ENCODE measurements around the gene GRAP2. TPM values are rescaled to one million over a fixed set of nuclear protein-coding genes. Genes with fewer than 3 reads are reported as not detected.

Gene GRAP2
- total and polyA plus RNA-seq, 10 of the 15 experiments (the other 5 are each of a cell fraction or from before 2014, with no cell fraction given), result 3.3 to 79.1 (median 59.6) TPM

DNA sequence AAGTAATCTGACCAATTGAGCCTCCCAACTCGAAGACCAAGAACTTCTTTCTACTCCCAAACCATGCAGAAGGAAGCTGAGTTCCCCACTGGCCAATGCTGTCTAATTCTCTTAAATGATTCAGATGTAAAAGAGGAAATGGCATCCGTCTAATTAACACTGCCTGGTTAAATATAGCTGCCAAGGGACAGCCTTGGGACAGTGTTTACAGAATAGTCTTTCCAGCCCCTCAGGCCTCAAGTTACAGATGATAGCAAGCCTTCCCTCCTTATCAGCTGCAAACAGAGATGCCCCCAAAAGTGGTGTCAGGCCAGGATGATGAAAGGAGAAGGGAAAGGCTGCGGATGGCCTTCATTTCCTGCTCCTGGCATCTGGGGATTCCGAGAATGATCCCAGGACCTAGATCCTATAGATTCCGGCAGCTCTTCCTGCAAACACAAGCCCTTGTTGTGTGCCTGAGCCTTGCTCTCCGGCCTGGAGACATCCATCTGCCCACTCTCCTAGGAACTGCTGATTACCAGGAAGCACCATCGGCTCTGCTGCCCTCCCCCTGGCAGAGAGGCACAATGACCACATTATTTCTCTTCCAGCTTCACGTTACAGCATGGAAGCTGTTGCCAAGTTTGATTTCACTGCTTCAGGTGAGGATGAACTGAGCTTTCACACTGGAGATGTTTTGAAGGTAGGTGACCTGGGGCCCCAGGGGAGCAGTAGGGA lies 45.8 kb downstream of the GRAP2 start (continued):
- TF ChIP-seq E4F1 (IDR thresholded peaks at IDR 0.05; ENCODE audit: borderline replicate concordance, partially characterized antibody) (no peak), SPI1 (IDR thresholded peaks at IDR 0.05; ENCODE audit: borderline replicate concordance, insufficient read depth, low read depth, low read length) (peak; percentile 79), LARP7 (IDR thresholded peaks at IDR 0.05) (no peak), DPF2 (IDR thresholded peaks at IDR 0.05) (0 out of 2 replicates have a peak, but pooled peaks have one; percentile 44), ATF2 (IDR thresholded peaks at IDR 0.05; ENCODE audit: low read length) (no peak), IKZF2 (IDR thresholded peaks at IDR 0.05) (peak in 1 of 2 experiments; percentile 32; a peak in 2 of 4 replicates)
